HepG2 (cell line): ENCODE measurements around the gene CSK. TPM values are rescaled to one million over a fixed set of nuclear protein-coding genes. Genes with fewer than 3 reads are reported as not detected.

ENCODE experiments used
- ATAC-seq: fragments of 200-7000 bp; cut with Tn5 transposase; 3 replicates; pipeline ENCODE4 v1.9.1; 2020; ENCODE audit warnings: mild to moderate bottlenecking, moderate library complexity
- BruUV-seq: library from RNA; stranded (reverse); fragments of 400-500 nt; replicated peaks from 2 replicates; lab custom pipeline; 2021; lab: Mats Ljungman, UMichigan
- CTCF ChIA-PET: fragments of 300-600 bp; formaldehyde crosslinking; extraction: SDS; loops from one replicate; lab custom pipeline; 2021; ENCODE audit warnings: low total read pairs, inconsistent platforms, low intra/inter-chr PET ratio; lab: Yijun Ruan, JAX
- POLR2A ChIA-PET: fragments of 350-600 bp; sonication (Branson Sonifier 250); formaldehyde crosslinking; loops from one replicate; lab custom pipeline; 2020; ENCODE audit warnings: antibody characterized with exemption, inconsistent platforms; lab: Yijun Ruan, JAX
- DNase-seq: peaks from one replicate; pipeline ENCODE4 v3.0.0-alpha.2; 2015; ENCODE audit warnings: low spot score
- FAIRE-seq: peaks from 3 replicates; lab custom pipeline; 2011; peaks lifted over from hg19 to GRCh38; lab: Jason Lieb, UNC
- H2AFZ ChIP-seq: one replicate; pipeline ENCODE4 v1.6.1; 2011; ENCODE audit warnings: low read length, inconsistent platforms
- H3K27ac ChIP-seq: fragments of 300-600 bp; 3 replicates; pipeline ENCODE4 v1.8.0; 2011; ENCODE audit warnings: mixed run types, mild to moderate bottlenecking, mixed read lengths, low read length, inconsistent platforms; ENCODE audit not compliant: insufficient read depth; ENCODE audit errors: extremely low read length
- H3K27me3 ChIP-seq, 2 experiments: fragments of 200-600 bp in 1 of 2; 2 replicates in 1 of 2; 3 replicates in 1 of 2; pipeline versions ENCODE4 v1.6.0 to v1.8.0; 2011; ENCODE audit warnings: low read length in 2 of 2, mild to moderate bottlenecking in 2 of 2, moderate library complexity in 2 of 2, inconsistent platforms in 1 of 2; ENCODE audit not compliant: insufficient read depth in 2 of 2, control insufficient read depth in 1 of 2
- H3K36me3 ChIP-seq, 2 experiments: fragments of 200-600 bp in 1 of 2; replicated peaks in 1 of 2; 2 replicates in 1 of 2; 3 replicates in 1 of 2; pipeline versions ENCODE4 v1.5.1 to v1.8.0; 2011; ENCODE audit warnings: low read length in 2 of 2, inconsistent platforms in 1 of 2; ENCODE audit not compliant: insufficient read depth in 2 of 2, control insufficient read depth in 1 of 2
- H3K4me1 ChIP-seq: 2 replicates; pipeline ENCODE4 v1.5.1; 2012; ENCODE audit warnings: low read length, inconsistent platforms; ENCODE audit not compliant: insufficient read depth
- H3K4me2 ChIP-seq: 2 replicates; pipeline ENCODE4 v1.6.0; 2011; ENCODE audit warnings: low read depth, low read length, inconsistent platforms
- H3K4me3 ChIP-seq, 3 experiments: fragments of 200-600 bp in 1 of 3; sonication (generic), shearing (Covaris generic) in 1 of 3; replicated peaks in 1 of 3; 2 replicates each; pipeline ENCODE4 v1.5.1; 2011 to 2016; ENCODE audit warnings: low read length in 3 of 3, inconsistent platforms in 2 of 3, low read depth in 2 of 3, mild to moderate bottlenecking in 2 of 3, control low read depth in 1 of 3, mixed read lengths in 1 of 3; ENCODE audit not compliant: insufficient read depth in 1 of 3
- H3K79me2 ChIP-seq: one replicate; pipeline ENCODE4 v1.6.1; 2011; ENCODE audit warnings: low read length, inconsistent platforms; ENCODE audit not compliant: insufficient read depth
- H3K9ac ChIP-seq: 2 replicates; pipeline ENCODE4 v1.6.0; 2011; ENCODE audit warnings: mild to moderate bottlenecking, low read depth, low read length, inconsistent platforms; ENCODE audit not compliant: insufficient read depth
- H3K9me3 ChIP-seq: 2 replicates; pipeline ENCODE4 v1.5.1; 2012; ENCODE audit warnings: mild to moderate bottlenecking, low read length
- H4K20me1 ChIP-seq: 2 replicates; pipeline ENCODE4 v1.6.0; 2011; ENCODE audit warnings: inconsistent platforms, mild to moderate bottlenecking, low read length, moderate library complexity; ENCODE audit not compliant: insufficient read depth
- ARNT2 ChIP-seq: sonication (generic); formaldehyde crosslinking; IDR thresholded peaks from 2 replicates; pipeline ENCODE4 v1.8.0; 2022; ENCODE audit warnings: mild to moderate bottlenecking, low read depth, missing genetic modification reagents, moderate library complexity
- HMG20A ChIP-seq: IDR thresholded peaks from 2 replicates; pipeline ENCODE4 v1.6.1; 2016; ENCODE audit warnings: borderline replicate concordance
- HNRNPH1 ChIP-seq: fragments of 200-400 bp; formaldehyde crosslinking; optimal IDR thresholded peaks from 2 replicates; pipeline ENCODE3; 2017; ENCODE audit warnings: mild to moderate bottlenecking, low read depth, low read length
- KAT8 ChIP-seq: IDR thresholded peaks from 2 replicates; pipeline ENCODE4 v1.6.1; 2016; ENCODE audit warnings: missing genetic modification reagents, missing compliant biosample characterization
- NR0B2 ChIP-seq: sonication (generic); formaldehyde crosslinking; IDR thresholded peaks from 2 replicates; pipeline ENCODE4 v1.4.0; 2020; ENCODE audit warnings: mild to moderate bottlenecking, missing genetic modification reagents
- RBFOX2 ChIP-seq: fragments of 200-400 bp; formaldehyde crosslinking; IDR thresholded peaks from 2 replicates; pipeline ENCODE4 v1.6.1; 2017; ENCODE audit warnings: low read depth, mild to moderate bottlenecking, low read length
- SMAD1 ChIP-seq: sonication (generic); formaldehyde crosslinking; IDR thresholded peaks from 2 replicates; pipeline ENCODE4 v1.4.0; 2020; ENCODE audit warnings: missing genetic modification reagents, low read depth, mild to moderate bottlenecking, borderline replicate concordance
- SP140L ChIP-seq: sonication (generic); formaldehyde crosslinking; IDR thresholded peaks from 2 replicates; pipeline ENCODE4 v1.4.0; 2020; ENCODE audit warnings: missing genetic modification reagents, borderline replicate concordance
- SUZ12 ChIP-seq: fragments of 150-350 bp; IDR thresholded peaks from 2 replicates; pipeline ENCODE4 v1.6.1; 2014; ENCODE audit warnings: low read depth, low read length
- U2AF2 ChIP-seq: fragments of 200-400 bp; formaldehyde crosslinking; IDR thresholded peaks from 2 replicates; pipeline ENCODE4 v1.6.1; 2017; ENCODE audit warnings: low read depth, mild to moderate bottlenecking, low read length
- ZNF224 ChIP-seq: sonication (generic); formaldehyde crosslinking; IDR thresholded peaks from 2 replicates; pipeline ENCODE4 v1.5.0; 2020; ENCODE audit warnings: mild to moderate bottlenecking, missing genetic modification reagents
- ZNF431 ChIP-seq: sonication (generic); formaldehyde crosslinking; IDR thresholded peaks from 2 replicates; pipeline ENCODE4 v1.9.0; 2022; ENCODE audit warnings: missing genetic modification reagents, low read depth, mild to moderate bottlenecking, borderline replicate concordance
- ZNF598 ChIP-seq: sonication (generic); formaldehyde crosslinking; IDR thresholded peaks from 2 replicates; pipeline ENCODE4 v1.5.1; 2020; ENCODE audit warnings: mild to moderate bottlenecking, missing genetic modification reagents, borderline replicate concordance
- ZNF660 ChIP-seq: sonication (generic); formaldehyde crosslinking; IDR thresholded peaks from 2 replicates; pipeline ENCODE4 v1.5.1; 2020; ENCODE audit warnings: mild to moderate bottlenecking, low read depth, missing genetic modification reagents, borderline replicate concordance
- WGBS: methylation state at CpG from one replicate; pipeline ENCODE4 v1.1.6; 2017; ENCODE audit warnings: low lambda C conversion rate; 5-methylcytosine and 5-hydroxymethylcytosine counted together
- in situ Hi-C: cut with HindIII; loops from 2 replicates; pipeline ENCODE4 v1.10.0; 2017; ENCODE audit warnings: low pct_unique_long_range_greater_than_20kb; ENCODE audit not compliant: extremely low pct_ligation_motif_present
- intact Hi-C: fragments of 100-400 bp; cut with micrococcal nuclease; formaldehyde crosslinking; loops from one replicate; pipeline ENCODE4 v1.10.0; 2022; ENCODE audit not compliant: unreplicated experiment
- polyA plus RNA-seq, 8 experiments: library from polyadenylated mRNA; depleted of rRNA in 3 of 8; stranded (reverse) in 7 of 8; unstranded in 1 of 8; fragments of >200 nt; fragmentation: Illumina TruSeq in 4 of 8; extraction: Trizol in 4 of 8; gene quantifications; 2 replicates each; pipeline versions ENCODE4 v1.2.1 to v1.2.3, GENCODE V29; 2011 to 2016; ENCODE audit warnings: low read depth in 4 of 8, missing spikeins in 1 of 8, mixed read lengths in 1 of 8; ENCODE audit not compliant: insufficient read depth in 1 of 8
- total RNA-seq, 5 experiments: library from RNA; depleted of rRNA; stranded (reverse); fragments of >200 nt; fragmentation: Illumina TruSeq; extraction: Trizol; gene quantifications; 2 replicates each; pipeline ENCODE4 v1.2.3, GENCODE V29; 2016; ENCODE audit warnings: low read depth in 1 of 5
- TF ChIP-seq, protein P1 (sequence below): sonication (generic); formaldehyde crosslinking; IDR thresholded peaks from 2 replicates; pipeline ENCODE4 v1.4.0; 2020; ENCODE audit warnings: missing genetic modification reagents
- TF ChIP-seq, protein P2 (sequence below): sonication (generic); formaldehyde crosslinking; IDR thresholded peaks from 2 replicates; pipeline ENCODE4 v1.9.0; 2021; ENCODE audit warnings: missing genetic modification reagents, mild to moderate bottlenecking, borderline replicate concordance
- TF ChIP-seq, protein P3 (sequence below): sonication (generic); formaldehyde crosslinking; IDR thresholded peaks from 2 replicates; pipeline ENCODE4 v1.4.0; 2020; ENCODE audit warnings: missing genetic modification reagents, mild to moderate bottlenecking, borderline replicate concordance

Gene CSK
- total and polyA plus RNA-seq, 2 of the 13 experiments (the other 11 are each of a cell fraction or from before 2014, with no cell fraction given): 12.5 to 21.3 TPM

GRCh38 chr15:74820056-74820455, 38.2 kb downstream of the CSK start:
- in situ Hi-C loops (no loop called here), intact Hi-C loops (no loop called here)
- BruUV-seq: no TSS peak
- Histone ChIP-seq H3K4me2 (no peak overlapping the region), H3K9ac (no peak overlapping the region), H3K27ac (no peak overlapping the region), H3K36me3 (no peaks in the 10 kb centered on the region), H2AFZ (no peak overlapping the region), H3K79me2 (no peaks in the 10 kb centered on the region), H3K27me3 (peaks cover 1 to 16% of the 10 kb centered on the region in 2 experiments; a peak in 3 of 5 replicates), H4K20me1 (no peaks in the 10 kb centered on the region), H3K4me1 (peaks cover 40% of the 10 kb centered on the region), H3K4me3 (no peak overlapping the region), H3K9me3 (no peaks in the 10 kb centered on the region)
- DNase-seq (no peak), FAIRE-seq (no peak), ATAC-seq (no peak)
- ChIA-PET CTCF (no interaction called here), POLR2A (no interaction called here)
- WGBS: 0% methylated on average over 1 of the region's 5 CpGs
- TF ChIP-seq KAT8 (CRISPR knock-in tag) (no peak), SUZ12 (no peak), SMAD1 (CRISPR knock-in tag) (no peak), NR0B2 (CRISPR knock-in tag) (no peak), ARNT2 (no peak), HNRNPH1 (no peak), ZNF431 (CRISPR knock-in tag) (no peak), HMG20A (CRISPR knock-in tag) (no peak), SP140L (CRISPR knock-in tag) (no peak), ZNF660 (CRISPR knock-in tag) (no peak), ZNF224 (CRISPR knock-in tag) (no peak), ZNF598 (CRISPR knock-in tag) (no peak), U2AF2 (no peak), RBFOX2 (no peak)
- TF ChIP-seq, protein P1, sequence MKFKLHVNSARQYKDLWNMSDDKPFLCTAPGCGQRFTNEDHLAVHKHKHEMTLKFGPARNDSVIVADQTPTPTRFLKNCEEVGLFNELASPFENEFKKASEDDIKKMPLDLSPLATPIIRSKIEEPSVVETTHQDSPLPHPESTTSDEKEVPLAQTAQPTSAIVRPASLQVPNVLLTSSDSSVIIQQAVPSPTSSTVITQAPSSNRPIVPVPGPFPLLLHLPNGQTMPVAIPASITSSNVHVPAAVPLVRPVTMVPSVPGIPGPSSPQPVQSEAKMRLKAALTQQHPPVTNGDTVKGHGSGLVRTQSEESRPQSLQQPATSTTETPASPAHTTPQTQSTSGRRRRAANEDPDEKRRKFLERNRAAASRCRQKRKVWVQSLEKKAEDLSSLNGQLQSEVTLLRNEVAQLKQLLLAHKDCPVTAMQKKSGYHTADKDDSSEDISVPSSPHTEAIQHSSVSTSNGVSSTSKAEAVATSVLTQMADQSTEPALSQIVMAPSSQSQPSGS (CRISPR knock-in tag): no peak
- TF ChIP-seq, protein P2, sequence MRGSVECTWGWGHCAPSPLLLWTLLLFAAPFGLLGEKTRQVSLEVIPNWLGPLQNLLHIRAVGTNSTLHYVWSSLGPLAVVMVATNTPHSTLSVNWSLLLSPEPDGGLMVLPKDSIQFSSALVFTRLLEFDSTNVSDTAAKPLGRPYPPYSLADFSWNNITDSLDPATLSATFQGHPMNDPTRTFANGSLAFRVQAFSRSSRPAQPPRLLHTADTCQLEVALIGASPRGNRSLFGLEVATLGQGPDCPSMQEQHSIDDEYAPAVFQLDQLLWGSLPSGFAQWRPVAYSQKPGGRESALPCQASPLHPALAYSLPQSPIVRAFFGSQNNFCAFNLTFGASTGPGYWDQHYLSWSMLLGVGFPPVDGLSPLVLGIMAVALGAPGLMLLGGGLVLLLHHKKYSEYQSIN (CRISPR knock-in tag): no peak
- TF ChIP-seq, protein P3, sequence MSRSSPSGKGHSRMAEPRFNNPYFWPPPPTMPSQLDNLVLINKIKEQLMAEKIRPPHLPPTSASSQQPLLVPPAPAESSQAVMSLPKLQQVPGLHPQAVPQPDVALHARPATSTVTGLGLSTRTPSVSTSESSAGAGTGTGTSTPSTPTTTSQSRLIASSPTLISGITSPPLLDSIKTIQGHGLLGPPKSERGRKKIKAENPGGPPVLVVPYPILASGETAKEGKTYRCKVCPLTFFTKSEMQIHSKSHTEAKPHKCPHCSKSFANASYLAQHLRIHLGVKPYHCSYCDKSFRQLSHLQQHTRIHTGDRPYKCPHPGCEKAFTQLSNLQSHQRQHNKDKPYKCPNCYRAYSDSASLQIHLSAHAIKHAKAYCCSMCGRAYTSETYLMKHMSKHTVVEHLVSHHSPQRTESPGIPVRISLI (CRISPR knock-in tag): no peak
